PFSK-1 (cell line): ENCODE measurements around the gene VAT1L.

Source experiments
- FOXP2 ChIP-seq: optimal IDR thresholded peaks from 2 replicates; pipeline ENCODE3; 2011; ENCODE audit warnings: borderline replicate concordance, control low read depth, inconsistent platforms; ENCODE audit not compliant: insufficient read depth; ENCODE audit errors: extremely low read length, extremely low read depth
- POLR2AphosphoS5 ChIP-seq: IDR thresholded peaks from 2 replicates; pipeline ENCODE4 v1.6.1; 2012; ENCODE audit warnings: low read depth, mild to moderate bottlenecking, control low read depth, low read length, moderate library complexity
- REST ChIP-seq, 2 experiments: IDR thresholded peaks; 2 replicates each; pipeline versions ENCODE4 v1.6.1 to v1.8.0; 2011 to 2012; ENCODE audit warnings: low read depth in 2 of 2, low read length in 2 of 2, control low read depth in 1 of 2, inconsistent platforms in 1 of 2, mild to moderate bottlenecking in 1 of 2, moderate library complexity in 1 of 2; ENCODE audit not compliant: insufficient read depth in 1 of 2
- SIN3A ChIP-seq: IDR thresholded peaks from 2 replicates; pipeline ENCODE4 v1.6.1; 2012; ENCODE audit warnings: mild to moderate bottlenecking, low read length, moderate library complexity, borderline replicate concordance; ENCODE audit not compliant: insufficient read depth
- TAF1 ChIP-seq: IDR thresholded peaks from 2 replicates; pipeline ENCODE4 v1.6.1; 2012; ENCODE audit warnings: low read length, control low read depth, borderline replicate concordance; ENCODE audit not compliant: insufficient read depth

GRCh38 chr16:77863250-77863649 is 74.9 kb downstream of the VAT1L start:
- no peak for TF ChIP-seq POLR2AphosphoS5
- TF ChIP-seq TAF1: no peak
- no peak for TF ChIP-seq REST (IDR thresholded peaks at IDR 0.05; ENCODE audit: insufficient read depth in 1 of 2, low read depth in 2 of 2, low read length in 2 of 2)
- TF ChIP-seq FOXP2: no peak
- TF ChIP-seq SIN3A: no peak
